Body of pancreas (tissue), 4 donors: ENCODE measurements around the gene ABLIM1. TPM values are rescaled to one million over a fixed set of nuclear protein-coding genes. Genes with fewer than 3 reads are reported as not detected.

Source experiments
- ATAC-seq: fragments of 150-250 bp; one replicate; pipeline ENCODE4 v1.9.1; 2016
- DNase-seq, 4 donors: peaks; one replicate each; pipeline ENCODE4 v3.0.0-alpha.2; 2019
- H3K27ac ChIP-seq, 4 donors: fragments of 200-600 bp; sonication (generic); 1 replicate in 3 of 4; 2 replicates in 1 of 4; pipeline versions ENCODE4 v1.5.1 to v1.6.1; 2016 to 2019; ENCODE audit warnings: mild to moderate bottlenecking in 1 of 4, mixed read lengths in 1 of 4, moderate library complexity in 1 of 4
- H3K27me3 ChIP-seq, 2 donors: fragments of 200-600 bp; sonication (generic); one replicate each; pipeline ENCODE4 v1.6.0; 2016; ENCODE audit warnings: mild to moderate bottlenecking in 1 of 2
- H3K36me3 ChIP-seq, 2 donors: fragments of 200-600 bp; sonication (generic); replicated peaks in 1 of 2; 2 replicates each; pipeline ENCODE4 v1.5.1; 2016; ENCODE audit warnings: low read depth in 2 of 2; ENCODE audit not compliant: insufficient read depth in 1 of 2
- H3K4me1 ChIP-seq: fragments of 200-600 bp; sonication (generic); one replicate; pipeline ENCODE4 v1.6.0; 2016
- H3K4me3 ChIP-seq, 2 donors: fragments of 200-600 bp; sonication (generic); 1 replicate in 1 of 2; 2 replicates in 1 of 2; pipeline ENCODE4 v1.5.1; 2016 to 2019
- H3K9me3 ChIP-seq, 3 donors: fragments of 200-600 bp; sonication (generic); 1 replicate in 2 of 3; 2 replicates in 1 of 3; pipeline ENCODE4 v1.5.1; 2016
- POLR2A ChIP-seq, 3 donors: fragments of 450-650 bp; IDR thresholded peaks; one replicate each; pipeline ENCODE4 v1.6.1; 2016; ENCODE audit warnings: antibody characterized with exemption in 3 of 3, mild to moderate bottlenecking in 2 of 3
- WGBS, 2 donors: methylation state at CpG; one replicate each; pipeline ENCODE4 v1.1.5; 2017; 5-methylcytosine and 5-hydroxymethylcytosine counted together
- intact Hi-C: fragments of 100-400 bp; cut with DNase I; formaldehyde crosslinking; loops from one replicate; pipeline ENCODE4 v1.15.1; 2023
- small RNA-seq: library from RNA; depleted of rRNA; stranded (forward); fragments of <200 nt; gene quantifications from one replicate; pipeline ENCODE3, GENCODE V24; 2016
- total RNA-seq, 2 donors: library from RNA; depleted of rRNA; stranded (reverse); fragments of >200 nt; gene quantifications; one replicate each; pipeline ENCODE4 v1.1.0, GENCODE V29; 2016
- TF ChIP-seq, protein P1 (sequence below), 7 experiments: fragments of 450-650 bp in 4 of 7; fragments of 200-600 bp in 3 of 7; sonication (generic) in 3 of 7; IDR thresholded peaks; one replicate each; pipeline ENCODE4 v1.5.1; 2016 to 2019; ENCODE audit warnings: antibody characterized with exemption in 7 of 7

The ABLIM1 gene
- total RNA-seq, 2 donors from 2014 or later, result 34.6 to 54.7 TPM

DNA sequence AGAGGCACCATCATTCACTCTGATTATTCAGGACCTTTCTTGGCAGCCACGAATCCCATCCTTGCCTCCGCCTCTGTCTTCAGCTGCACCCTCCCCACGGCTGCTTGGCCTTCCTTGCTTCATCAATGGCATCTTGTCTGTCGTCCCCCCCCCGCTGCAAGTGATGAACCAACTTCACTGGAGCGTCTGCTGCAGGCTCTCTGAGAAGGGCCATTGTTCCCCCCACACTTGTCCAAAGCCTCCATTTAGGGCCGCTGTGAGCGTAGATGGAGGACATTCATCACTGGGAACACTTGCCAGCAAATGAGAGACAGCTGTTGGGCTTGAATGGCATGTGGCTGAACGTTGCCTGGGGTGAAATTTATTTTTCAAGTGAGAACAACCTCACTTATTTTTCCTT, 273.9 kb downstream of the ABLIM1 start:
- 78 to 83% methylated on average over 9 of the region's 9 CpGs for WGBS, 2 donors
- Histone ChIP-seq H3K9me3 (no peaks in the 10 kb centered on the region), H3K36me3 (no peaks in the 10 kb centered on the region), H3K4me3 (no peak overlapping the region), H3K27ac (no peak overlapping the region), H3K27me3 (no peaks in the 10 kb centered on the region), H3K4me1 (peaks cover 11% of the 10 kb centered on the region)
- DNase-seq (no peak), ATAC-seq (no peak)
- intact Hi-C loops, result no loop called here
- TF ChIP-seq POLR2A (IDR thresholded peaks at IDR 0.05), result no peak
- TF ChIP-seq, protein P1, sequence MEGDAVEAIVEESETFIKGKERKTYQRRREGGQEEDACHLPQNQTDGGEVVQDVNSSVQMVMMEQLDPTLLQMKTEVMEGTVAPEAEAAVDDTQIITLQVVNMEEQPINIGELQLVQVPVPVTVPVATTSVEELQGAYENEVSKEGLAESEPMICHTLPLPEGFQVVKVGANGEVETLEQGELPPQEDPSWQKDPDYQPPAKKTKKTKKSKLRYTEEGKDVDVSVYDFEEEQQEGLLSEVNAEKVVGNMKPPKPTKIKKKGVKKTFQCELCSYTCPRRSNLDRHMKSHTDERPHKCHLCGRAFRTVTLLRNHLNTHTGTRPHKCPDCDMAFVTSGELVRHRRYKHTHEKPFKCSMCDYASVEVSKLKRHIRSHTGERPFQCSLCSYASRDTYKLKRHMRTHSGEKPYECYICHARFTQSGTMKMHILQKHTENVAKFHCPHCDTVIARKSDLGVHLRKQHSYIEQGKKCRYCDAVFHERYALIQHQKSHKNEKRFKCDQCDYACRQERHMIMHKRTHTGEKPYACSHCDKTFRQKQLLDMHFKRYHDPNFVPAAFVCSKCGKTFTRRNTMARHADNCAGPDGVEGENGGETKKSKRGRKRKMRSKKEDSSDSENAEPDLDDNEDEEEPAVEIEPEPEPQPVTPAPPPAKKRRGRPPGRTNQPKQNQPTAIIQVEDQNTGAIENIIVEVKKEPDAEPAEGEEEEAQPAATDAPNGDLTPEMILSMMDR (IDR thresholded peaks at IDR 0.05), result no peak

Small RNA genes within 50 kb of the gene (small RNA-seq; reads per million reads assigned to genes)
- not detected for gene RN7SL384P

Other genes with a start within 250 kb of the ABLIM1 start
- 10 to 100 TPM; 14.8 to 19.8 TPM for gene FHIP2A, start 163.5 kb upstream of the ABLIM1 start, total RNA-seq